Breast epithelium (tissue), 4 donors: ENCODE results near the gene LOXL4. TPM values are rescaled to one million over a fixed set of nuclear protein-coding genes. Genes with fewer than 3 reads are reported as not detected.
A peak's percentile ranks its signal among the peaks of the same experiment; 100 is the strongest.

Source experiments
- DNase-seq, 2 donors: peaks; one replicate each; pipeline ENCODE4 v3.0.0-alpha.2; 2019; ENCODE audit warnings: low spot score in 2 of 2
- H3K27ac ChIP-seq, 2 donors: fragments of 200-600 bp; sonication (generic) in 1 of 2; one replicate each; pipeline ENCODE4 v1.5.1; 2016 to 2019; ENCODE audit warnings: mild to moderate bottlenecking in 1 of 2
- H3K27me3 ChIP-seq, 2 donors: fragments of 200-600 bp; sonication (generic) in 1 of 2; one replicate each; pipeline versions ENCODE4 v1.5.1 to v1.6.0; 2017 to 2019; ENCODE audit warnings: control low read depth in 1 of 2, mild to moderate bottlenecking in 1 of 2
- H3K36me3 ChIP-seq: fragments of 200-600 bp; one replicate; pipeline ENCODE4 v1.5.1; 2019
- H3K4me1 ChIP-seq, 2 donors: fragments of 200-600 bp; sonication (generic); one replicate each; pipeline ENCODE4 v1.5.1; 2016 to 2019; ENCODE audit warnings: control low read depth in 1 of 2
- H3K4me3 ChIP-seq, 3 donors: fragments of 200-600 bp; sonication (generic); 1 replicate in 2 of 3; 2 replicates in 1 of 3; pipeline ENCODE4 v1.5.1; 2016 to 2019; ENCODE audit warnings: mild to moderate bottlenecking in 3 of 3, moderate library complexity in 2 of 3
- H3K9me3 ChIP-seq, 2 donors: fragments of 200-600 bp; sonication (generic) in 1 of 2; one replicate each; pipeline ENCODE4 v1.5.1; 2016 to 2019; ENCODE audit warnings: control low read depth in 1 of 2
- POLR2A ChIP-seq: fragments of 450-650 bp; IDR thresholded peaks from one replicate; pipeline ENCODE4 v1.6.1; 2016; ENCODE audit warnings: antibody characterized with exemption, mild to moderate bottlenecking, moderate library complexity
- POLR2AphosphoS5 ChIP-seq, 3 donors: sonication (generic); formaldehyde crosslinking; IDR thresholded peaks; one replicate each; pipeline ENCODE4 v1.6.1; 2017; ENCODE audit warnings: antibody characterized with exemption in 3 of 3
- intact Hi-C: fragments of 100-400 bp; cut with DNase I; formaldehyde crosslinking; loops from one replicate; pipeline ENCODE4 v1.15.1; 2023; ENCODE audit warnings: low total_unique reads
- total RNA-seq, 3 donors: library from RNA; depleted of rRNA; stranded (reverse); fragments of >200 nt; gene quantifications; one replicate each; pipeline ENCODE4 v1.1.0, GENCODE V29; 2016
- TF ChIP-seq, protein P1 (sequence below), 3 donors: fragments of 450-650 bp; IDR thresholded peaks; one replicate each; pipeline ENCODE4 v1.5.1; 2016 to 2017; ENCODE audit warnings: antibody characterized with exemption in 3 of 3, mild to moderate bottlenecking in 3 of 3, moderate library complexity in 3 of 3

LOXL4 gene
- total RNA-seq, 3 donors from 2014 or later, result 6.9 to 26.1 (median 6.9) TPM

DNA sequence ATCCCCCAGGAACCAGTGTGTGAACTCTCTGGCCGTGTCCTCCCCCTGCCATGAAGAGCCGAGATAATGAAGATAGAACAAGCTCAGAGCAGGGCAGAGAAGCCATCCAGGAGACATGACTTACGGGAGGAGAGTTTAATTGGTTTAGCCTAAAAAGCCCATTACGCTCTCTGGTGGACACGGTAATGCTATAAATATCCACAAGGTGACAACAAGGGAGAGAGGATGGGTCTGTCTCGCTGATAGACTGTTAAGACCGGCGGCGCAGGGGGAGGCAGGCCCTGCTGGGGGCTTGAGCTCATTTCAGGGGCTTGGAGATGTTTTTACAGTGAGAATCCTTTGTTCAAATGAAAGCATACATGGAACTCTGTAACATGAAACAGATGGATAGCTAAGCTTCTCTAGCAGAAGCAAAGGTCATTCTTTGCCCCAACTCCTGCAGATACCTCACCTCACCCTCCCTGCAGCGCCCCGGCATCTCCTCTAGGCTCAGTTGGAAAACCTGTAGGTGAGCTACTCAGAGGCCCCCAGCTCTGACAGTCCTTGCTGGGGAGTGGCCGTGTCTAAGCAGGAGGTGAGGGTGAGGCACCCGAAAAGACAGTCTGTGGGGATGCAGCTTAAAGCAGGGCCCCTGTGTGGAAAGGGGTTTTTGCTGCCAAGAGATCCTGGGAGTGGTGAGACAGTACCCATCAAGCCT lies 40.8 kb upstream of the LOXL4 start:
- no peak for DNase-seq
- peak overlapping the region in 1 of 3 donors; percentile 15 for H3K4me3 ChIP-seq
- intact Hi-C loops, result no loop called here

DNA sequence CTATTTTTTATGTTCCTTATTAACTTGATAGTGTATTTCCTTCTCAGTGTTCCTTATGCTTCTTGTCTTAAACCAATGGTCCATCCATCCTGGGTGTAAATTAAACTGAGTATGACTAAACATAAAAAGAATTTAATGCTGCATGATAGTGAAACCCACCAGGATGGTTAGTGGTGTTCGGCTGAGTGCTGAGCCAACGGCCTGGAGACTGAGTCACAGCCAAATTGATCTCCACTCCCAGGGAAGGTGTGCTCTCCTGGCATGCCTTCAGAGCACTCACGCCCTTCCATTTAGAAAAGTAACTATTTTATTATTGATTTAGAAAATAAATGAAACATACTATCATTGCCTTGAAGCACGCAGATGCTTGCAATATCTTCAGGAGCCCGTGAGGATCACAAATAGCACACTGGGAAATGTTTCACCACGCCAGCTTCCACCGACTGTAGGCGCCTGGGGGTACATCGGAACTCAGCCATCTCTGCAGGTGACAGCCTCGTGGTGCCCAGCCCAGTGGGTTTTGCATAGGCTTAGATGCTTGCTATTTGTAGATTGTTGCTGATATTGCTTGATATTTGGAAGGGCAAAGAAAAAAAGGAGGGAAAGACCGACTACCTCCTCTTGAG lies 40.0 kb upstream of the LOXL4 start:
- TF ChIP-seq, protein P1, sequence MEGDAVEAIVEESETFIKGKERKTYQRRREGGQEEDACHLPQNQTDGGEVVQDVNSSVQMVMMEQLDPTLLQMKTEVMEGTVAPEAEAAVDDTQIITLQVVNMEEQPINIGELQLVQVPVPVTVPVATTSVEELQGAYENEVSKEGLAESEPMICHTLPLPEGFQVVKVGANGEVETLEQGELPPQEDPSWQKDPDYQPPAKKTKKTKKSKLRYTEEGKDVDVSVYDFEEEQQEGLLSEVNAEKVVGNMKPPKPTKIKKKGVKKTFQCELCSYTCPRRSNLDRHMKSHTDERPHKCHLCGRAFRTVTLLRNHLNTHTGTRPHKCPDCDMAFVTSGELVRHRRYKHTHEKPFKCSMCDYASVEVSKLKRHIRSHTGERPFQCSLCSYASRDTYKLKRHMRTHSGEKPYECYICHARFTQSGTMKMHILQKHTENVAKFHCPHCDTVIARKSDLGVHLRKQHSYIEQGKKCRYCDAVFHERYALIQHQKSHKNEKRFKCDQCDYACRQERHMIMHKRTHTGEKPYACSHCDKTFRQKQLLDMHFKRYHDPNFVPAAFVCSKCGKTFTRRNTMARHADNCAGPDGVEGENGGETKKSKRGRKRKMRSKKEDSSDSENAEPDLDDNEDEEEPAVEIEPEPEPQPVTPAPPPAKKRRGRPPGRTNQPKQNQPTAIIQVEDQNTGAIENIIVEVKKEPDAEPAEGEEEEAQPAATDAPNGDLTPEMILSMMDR (IDR thresholded peaks at IDR 0.05), result no peak
- TF ChIP-seq POLR2AphosphoS5 (IDR thresholded peaks at IDR 0.05) (no peak), POLR2A (no peak)
- Histone ChIP-seq H3K9me3 (no peaks in the 10 kb centered on the region), H3K27ac (no peak overlapping the region), H3K4me1 (peaks cover 0 to 7% of the 10 kb centered on the region in 2 donors), H3K4me3 (no peak overlapping the region), H3K36me3 (no peaks in the 10 kb centered on the region), H3K27me3 (no peaks in the 10 kb centered on the region)
- no peak for DNase-seq
- intact Hi-C loops, result no loop called here

More for the DNA sequence above, 40.8 kb upstream of the LOXL4 start:
- Histone ChIP-seq H3K4me1 (peaks cover 0 to 7% of the 10 kb centered on the region in 2 donors), H3K9me3 (no peaks in the 10 kb centered on the region), H3K36me3 (no peaks in the 10 kb centered on the region), H3K27ac (peak overlapping the region in 1 of 2 donors; percentile 68), H3K27me3 (no peaks in the 10 kb centered on the region)
- TF ChIP-seq POLR2AphosphoS5 (IDR thresholded peaks at IDR 0.05), result no peak
- TF ChIP-seq POLR2A, result no peak
- TF ChIP-seq, protein P1 (IDR thresholded peaks at IDR 0.05), result no peak

DNA sequence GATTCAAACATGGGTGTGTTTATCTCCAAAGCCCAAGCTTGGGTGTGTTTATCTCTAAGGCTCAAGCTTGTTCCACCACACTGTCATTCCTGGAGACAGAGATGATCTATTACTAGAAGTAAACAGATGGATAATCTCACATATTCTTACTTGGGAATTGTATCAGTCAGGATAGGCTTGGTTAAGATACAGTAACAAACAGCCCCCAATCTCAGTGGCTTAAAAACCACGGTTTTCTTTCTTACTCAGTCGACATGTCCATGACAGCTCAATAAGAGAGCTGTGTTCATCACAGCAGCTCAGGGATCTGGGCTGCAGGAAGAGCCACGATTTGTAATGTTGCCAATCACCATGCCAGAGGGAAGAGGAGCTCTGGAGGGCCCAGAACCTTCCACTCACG lies 38.5 kb upstream of the LOXL4 start:
- Histone ChIP-seq H3K27ac (no peak overlapping the region), H3K4me1 (peaks cover 0 to 7% of the 10 kb centered on the region in 2 donors), H3K36me3 (no peaks in the 10 kb centered on the region), H3K4me3 (no peak overlapping the region), H3K9me3 (no peaks in the 10 kb centered on the region), H3K27me3 (no peaks in the 10 kb centered on the region)
- DNase-seq, result no peak
- TF ChIP-seq POLR2AphosphoS5 (IDR thresholded peaks at IDR 0.05) (no peak), POLR2A (no peak)
- TF ChIP-seq, protein P1 (IDR thresholded peaks at IDR 0.05), result no peak
- intact Hi-C loops, result no loop called here

DNA sequence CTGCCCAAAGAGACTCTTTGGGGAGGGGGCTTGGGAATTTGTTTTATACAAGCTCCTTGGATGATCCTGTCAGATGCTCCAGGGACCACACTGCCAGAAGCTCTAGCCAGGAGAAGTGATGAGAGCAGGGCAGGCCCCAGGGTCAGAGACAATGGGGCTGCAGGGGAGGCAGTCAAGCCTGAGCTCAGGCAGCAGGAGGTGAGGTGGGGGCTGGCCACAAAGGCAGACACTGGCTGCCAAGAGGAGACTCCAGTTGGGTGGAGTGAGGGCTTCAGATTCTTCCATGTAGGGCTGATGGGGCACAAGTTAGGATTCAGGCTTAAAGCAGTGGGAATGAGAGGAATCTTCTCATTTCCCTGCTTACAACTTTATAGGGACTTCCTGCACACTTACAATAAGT lies 35.6 kb upstream of the LOXL4 start:
- H3K4me1 ChIP-seq, result no peaks in the 10 kb centered on the region

More for the DNA sequence above, 35.6 kb upstream of the LOXL4 start:
- Histone ChIP-seq H3K36me3 (no peaks in the 10 kb centered on the region), H3K4me3 (no peak overlapping the region), H3K9me3 (no peaks in the 10 kb centered on the region), H3K27ac (no peak overlapping the region), H3K27me3 (no peaks in the 10 kb centered on the region)
- no peak for TF ChIP-seq POLR2A
- TF ChIP-seq, protein P1 (IDR thresholded peaks at IDR 0.05), result no peak
- TF ChIP-seq POLR2AphosphoS5 (IDR thresholded peaks at IDR 0.05), result no peak
- no peak for DNase-seq
- intact Hi-C loops, result no loop called here
